NCI-H526 (cell line): Measurements from ENCODE around the gene ESF1.

Experiments
- DNase-seq, 2 experiments: peaks; one replicate each; lab custom pipeline; 2025; lab: John Stamatoyannopoulos, UW

Gene ESF1

GRCh38 chr20:13672690-13673089 lies 112.0 kb downstream of the ESF1 start:
- no peak for DNase-seq

DNA sequence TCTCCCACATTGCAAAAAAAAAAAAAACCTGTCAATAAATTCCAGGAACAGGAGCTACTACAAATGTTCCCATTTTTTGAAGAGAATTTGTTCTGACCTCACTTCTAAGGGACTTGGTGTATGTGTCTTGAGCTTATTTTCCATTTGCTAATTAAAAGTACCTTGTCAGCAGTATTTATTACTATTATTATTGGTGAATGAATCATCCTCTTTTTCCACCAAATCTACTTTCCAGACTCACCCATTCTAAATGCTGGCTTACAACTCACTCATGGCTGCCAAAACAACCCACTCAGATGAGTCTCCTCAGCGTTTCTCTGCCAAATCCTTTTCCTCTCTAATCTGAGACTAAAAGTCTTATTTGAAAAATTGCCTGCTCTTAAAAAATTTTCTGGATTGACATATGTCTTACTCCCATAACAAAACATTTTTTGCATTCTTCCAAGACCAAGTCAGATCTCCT lies 112.8 kb downstream of the ESF1 start:
- DNase-seq, result no peak

GRCh38 chr20:13671512-13671911 lies 113.2 kb downstream of the ESF1 start:
- DNase-seq, result no peak

- no peak for DNase-seq
These were observed 114.6 kb downstream of the ESF1 start for GRCh38 chr20:13670160-13670559.

DNA sequence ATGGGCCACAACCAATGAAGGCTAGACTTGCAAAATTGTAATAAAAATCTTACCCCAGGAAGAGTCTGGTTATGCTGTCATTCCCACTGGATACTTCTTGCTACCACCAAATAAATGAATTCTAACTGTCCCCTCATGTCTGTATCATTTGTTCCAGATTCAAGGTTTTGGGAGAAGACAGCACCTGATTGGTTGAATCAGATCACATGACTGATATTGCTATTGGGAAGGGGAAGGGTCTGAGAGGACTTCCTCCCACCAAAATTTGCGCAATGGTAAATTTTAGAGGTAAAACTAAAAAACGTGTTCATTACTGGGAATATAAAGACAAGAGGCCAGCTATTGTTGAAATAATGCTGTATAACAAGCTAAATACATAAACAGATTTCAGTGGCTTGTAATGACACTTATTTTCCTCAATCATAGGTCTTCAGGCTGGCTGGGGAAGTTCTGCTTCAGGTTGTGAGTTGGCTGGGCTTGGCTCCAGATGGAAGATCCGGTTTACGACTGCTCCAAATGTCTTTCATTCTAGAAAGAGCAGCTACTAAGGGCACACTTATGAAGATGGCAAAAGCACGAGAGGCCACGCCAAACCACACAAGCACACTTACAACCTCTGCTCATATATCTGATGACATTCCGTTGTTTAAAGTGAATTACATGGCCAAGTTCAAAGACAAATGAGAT lies 118.9 kb downstream of the ESF1 start:
- DNase-seq, result no peak
